ENCODE measurements around the gene METTL2B.
"Not testable (repeated sequence)": the region's sequence is repeated elsewhere in the genome, so short reads cannot be mapped to it uniquely, and the experiment has no call there.

METTL2B gene

GRCh38 chr7:128530855-128531104, 54.2 kb downstream of the METTL2B start:
- peak overlapping the region; percentile 73 for H3K27ac ChIP-seq (ENCODE audit: low read depth, low read length)
- H2AFZ ChIP-seq (ENCODE audit: low read depth, low read length, severe bottlenecking): peak overlapping the region; percentile 64
- H3K27me3 ChIP-seq (ENCODE audit: low read length): no peaks in the 10 kb centered on the region
- no peak for TF ChIP-seq CTCF (IDR thresholded peaks at IDR 0.05; ENCODE audit: insufficient read depth, low read length, poor library complexity, severe bottlenecking)
- TF ChIP-seq EZH2phosphoT487 (conservative IDR thresholded peaks at IDR 0.05; ENCODE audit: low read length): no peak
- no peaks in the 10 kb centered on the region for H3K9me2 ChIP-seq (replicated peaks; ENCODE audit: insufficient read depth, low read length)
- peak overlapping the region; percentile 66 for H3K4me2 ChIP-seq (ENCODE audit: low read depth, low read length, poor library complexity, severe bottlenecking)
- H4K20me1 ChIP-seq (ENCODE audit: low read depth, low read length): no peaks in the 10 kb centered on the region
- H3K36me3 ChIP-seq (ENCODE audit: low read length): no peaks in the 10 kb centered on the region
- peak overlapping the region; percentile 61 for H3K4me3 ChIP-seq (ENCODE audit: insufficient read depth, low read length, poor library complexity, severe bottlenecking)
- peaks cover 29% of the 10 kb centered on the region for H3K79me2 ChIP-seq (ENCODE audit: insufficient read depth, low read length)
- H3K9me3 ChIP-seq (ENCODE audit: insufficient read depth, low read length): no peaks in the 10 kb centered on the region
- H3K9ac ChIP-seq (ENCODE audit: low read length): peak overlapping the region; percentile 77
- peaks cover 6% of the 10 kb centered on the region; the same call in 1 of the 2 replicates for H3F3A ChIP-seq (ENCODE audit: insufficient read depth)

GRCh38 chr7:128531105-128531954, 54.8 kb downstream of the METTL2B start:
- Histone ChIP-seq H3K79me2 (ENCODE audit: insufficient read depth, low read length) (peaks cover 29% of the 10 kb centered on the region), H3K4me3 (ENCODE audit: insufficient read depth, low read length, poor library complexity, severe bottlenecking) (peak overlapping the region; percentile 61)

GRCh38 chr7:128531955-128532478, 55.5 kb downstream of the METTL2B start:
- H4K20me1 ChIP-seq (ENCODE audit: low read depth, low read length); H3K9me3 ChIP-seq (ENCODE audit: insufficient read depth, low read length); H3F3A ChIP-seq (ENCODE audit: insufficient read depth); H3K9me2 ChIP-seq (replicated peaks; ENCODE audit: insufficient read depth, low read length); H2AFZ ChIP-seq (ENCODE audit: low read depth, low read length, severe bottlenecking); H3K27me3 ChIP-seq (ENCODE audit: low read length); H3K36me3 ChIP-seq (ENCODE audit: low read length): not testable (repeated sequence)
- Histone ChIP-seq H3K4me2 (ENCODE audit: low read depth, low read length, poor library complexity, severe bottlenecking) (peak overlapping the region; percentile 59), H3K4me3 (ENCODE audit: insufficient read depth, low read length, poor library complexity, severe bottlenecking) (peak overlapping the region; percentile 61), H3K9ac (ENCODE audit: low read length) (peak overlapping the region; percentile 77), H3K79me2 (ENCODE audit: insufficient read depth, low read length) (peaks cover 29% of the 10 kb centered on the region), H3K27ac (ENCODE audit: low read depth, low read length) (peak overlapping the region; percentile 61)

More at GRCh38 chr7:128531105-128531954, 54.8 kb downstream of the METTL2B start:
- Histone ChIP-seq H3K4me2 (ENCODE audit: low read depth, low read length, poor library complexity, severe bottlenecking) (peak overlapping the region; percentile 66), H3K9ac (ENCODE audit: low read length) (peak overlapping the region; percentile 77), H3K27ac (ENCODE audit: low read depth, low read length) (peak overlapping the region; percentile 73)
- not testable (repeated sequence) for H3K27me3 ChIP-seq (ENCODE audit: low read length); H3K9me3 ChIP-seq (ENCODE audit: insufficient read depth, low read length); H2AFZ ChIP-seq (ENCODE audit: low read depth, low read length, severe bottlenecking); H3K36me3 ChIP-seq (ENCODE audit: low read length); H4K20me1 ChIP-seq (ENCODE audit: low read depth, low read length); H3K9me2 ChIP-seq (replicated peaks; ENCODE audit: insufficient read depth, low read length); H3F3A ChIP-seq (ENCODE audit: insufficient read depth)

- not testable (repeated sequence) for H3F3A ChIP-seq (ENCODE audit: insufficient read depth); H2AFZ ChIP-seq (ENCODE audit: low read depth, low read length, severe bottlenecking); H3K9me2 ChIP-seq (replicated peaks; ENCODE audit: insufficient read depth, low read length); H3K9me3 ChIP-seq (ENCODE audit: insufficient read depth, low read length); H4K20me1 ChIP-seq (ENCODE audit: low read depth, low read length); H3K36me3 ChIP-seq (ENCODE audit: low read length); H3K27me3 ChIP-seq (ENCODE audit: low read length)
- H3K4me3 ChIP-seq (ENCODE audit: insufficient read depth, low read length, poor library complexity, severe bottlenecking): peak overlapping the region; percentile 61
- peak overlapping the region; percentile 59 for H3K4me2 ChIP-seq (ENCODE audit: low read depth, low read length, poor library complexity, severe bottlenecking)
- peak overlapping the region; percentile 77 for H3K9ac ChIP-seq (ENCODE audit: low read length)
- peaks cover 32% of the 10 kb centered on the region for H3K79me2 ChIP-seq (ENCODE audit: insufficient read depth, low read length)
- peak overlapping the region; percentile 37; the same call in 1 of the 2 replicates for H3K27ac ChIP-seq (ENCODE audit: low read depth, low read length)
Observed at GRCh38 chr7:128532956-128533355, 56.4 kb downstream of the METTL2B start.

GRCh38 chr7:128537410-128537809, 60.9 kb downstream of the METTL2B start:
- H3K36me3 ChIP-seq (ENCODE audit: low read length); H3K27me3 ChIP-seq (ENCODE audit: low read length); H3K4me2 ChIP-seq (ENCODE audit: low read depth, low read length, poor library complexity, severe bottlenecking); H3F3A ChIP-seq (ENCODE audit: insufficient read depth); H3K9ac ChIP-seq (ENCODE audit: low read length); H2AFZ ChIP-seq (ENCODE audit: low read depth, low read length, severe bottlenecking); H3K9me3 ChIP-seq (ENCODE audit: insufficient read depth, low read length); H3K4me3 ChIP-seq (ENCODE audit: insufficient read depth, low read length, poor library complexity, severe bottlenecking); H3K27ac ChIP-seq (ENCODE audit: low read depth, low read length); H3K9me2 ChIP-seq (replicated peaks; ENCODE audit: insufficient read depth, low read length); H4K20me1 ChIP-seq (ENCODE audit: low read depth, low read length): not testable (repeated sequence)
- peaks cover 59% of the 10 kb centered on the region for H3K79me2 ChIP-seq (ENCODE audit: insufficient read depth, low read length)

GRCh38 chr7:128542530-128542929, 66.0 kb downstream of the METTL2B start:
- not testable (repeated sequence) for H4K20me1 ChIP-seq (ENCODE audit: low read depth, low read length); H3K4me3 ChIP-seq (ENCODE audit: insufficient read depth, low read length, poor library complexity, severe bottlenecking); H3K4me2 ChIP-seq (ENCODE audit: low read depth, low read length, poor library complexity, severe bottlenecking); H3K27me3 ChIP-seq (ENCODE audit: low read length); H3K9ac ChIP-seq (ENCODE audit: low read length); H3F3A ChIP-seq (ENCODE audit: insufficient read depth); H3K36me3 ChIP-seq (ENCODE audit: low read length); H2AFZ ChIP-seq (ENCODE audit: low read depth, low read length, severe bottlenecking); H3K9me3 ChIP-seq (ENCODE audit: insufficient read depth, low read length); H3K9me2 ChIP-seq (replicated peaks; ENCODE audit: insufficient read depth, low read length); H3K27ac ChIP-seq (ENCODE audit: low read depth, low read length)
- H3K79me2 ChIP-seq (ENCODE audit: insufficient read depth, low read length): peaks cover 54% of the 10 kb centered on the region

GRCh38 chr7:128543300-128543699, 66.8 kb downstream of the METTL2B start:
- not testable (repeated sequence) for H3K4me2 ChIP-seq (ENCODE audit: low read depth, low read length, poor library complexity, severe bottlenecking); H3K4me3 ChIP-seq (ENCODE audit: insufficient read depth, low read length, poor library complexity, severe bottlenecking)

More at GRCh38 chr7:128543300-128543699, 66.8 kb downstream of the METTL2B start:
- peaks cover 56% of the 10 kb centered on the region for H3K79me2 ChIP-seq (ENCODE audit: insufficient read depth, low read length)
- not testable (repeated sequence) for H3K9me3 ChIP-seq (ENCODE audit: insufficient read depth, low read length); H3K27me3 ChIP-seq (ENCODE audit: low read length); H3K9ac ChIP-seq (ENCODE audit: low read length); H3K9me2 ChIP-seq (replicated peaks; ENCODE audit: insufficient read depth, low read length); H3K36me3 ChIP-seq (ENCODE audit: low read length); H2AFZ ChIP-seq (ENCODE audit: low read depth, low read length, severe bottlenecking); H3F3A ChIP-seq (ENCODE audit: insufficient read depth); H4K20me1 ChIP-seq (ENCODE audit: low read depth, low read length); H3K27ac ChIP-seq (ENCODE audit: low read depth, low read length)
